ENCODE measurements around the gene FXYD5. TPM values are rescaled to one million over a fixed set of nuclear protein-coding genes. Genes with fewer than 3 reads are reported as not detected.
"Not testable (repeated sequence)": the region's sequence is repeated elsewhere in the genome, so short reads cannot be mapped to it uniquely, and the experiment has no call there.

The FXYD5 gene
- total RNA-seq, 1 donor from 2014 or later, result 23.5 TPM

- ATAC-seq (peak; percentile 40), DNase-seq (ENCODE audit: missing footprints) (no peak)
- intact Hi-C loops (cut with DNase I), result no loop called here
Observed at GRCh38 chr19:35118268-35119020, 36.1 kb upstream of the FXYD5 start.

- no peak for ATAC-seq
- DNase-seq (ENCODE audit: missing footprints), result no peak
- intact Hi-C loops (cut with DNase I), result no loop called here
Observed at GRCh38 chr19:35119091-35119490, 35.4 kb upstream of the FXYD5 start.

- intact Hi-C loops (cut with DNase I), result no loop called here
- DNase-seq (ENCODE audit: missing footprints), result no peak
- no peak for ATAC-seq
Observed at GRCh38 chr19:35119578-35120155, 34.9 kb upstream of the FXYD5 start.

GRCh38 chr19:35120492-35120891, 34.0 kb upstream of the FXYD5 start:
- intact Hi-C loops (cut with DNase I), result no loop called here
- ATAC-seq (no peak), DNase-seq (ENCODE audit: missing footprints) (no peak)

GRCh38 chr19:35120898-35121297, 33.6 kb upstream of the FXYD5 start:
- DNase-seq (ENCODE audit: missing footprints) (no peak), ATAC-seq (no peak)
- intact Hi-C loops (cut with DNase I), result no loop called here

- intact Hi-C loops (cut with DNase I), result no loop called here
- no peak for ATAC-seq
- DNase-seq (ENCODE audit: missing footprints), result no peak
Observed at GRCh38 chr19:35122687-35123551, 31.6 kb upstream of the FXYD5 start.

GRCh38 chr19:35123573-35123972, 31.0 kb upstream of the FXYD5 start:
- intact Hi-C loops (cut with DNase I), result no loop called here
- DNase-seq (ENCODE audit: missing footprints), result no peak
- peak; percentile 1 for ATAC-seq

GRCh38 chr19:35124098-35125060, 30.2 kb upstream of the FXYD5 start:
- DNase-seq (ENCODE audit: missing footprints), result peak; percentile 96
- ATAC-seq, result peak; percentile 95
- intact Hi-C loops (cut with DNase I), result loop anchor here (1.0 kb wide), 1 partner anchor 15 kb away; no protein-coding TSS in a partner anchor

- intact Hi-C loops (cut with DNase I), result no loop called here
- ATAC-seq (no peak), DNase-seq (ENCODE audit: missing footprints) (no peak)
Observed at GRCh38 chr19:35125270-35125717, 29.2 kb upstream of the FXYD5 start.

- DNase-seq (ENCODE audit: missing footprints) (no peak), ATAC-seq (no peak)
- intact Hi-C loops (cut with DNase I), result no loop called here
Observed at GRCh38 chr19:35125749-35126623, 28.5 kb upstream of the FXYD5 start.

GRCh38 chr19:35126624-35126959, 27.9 kb upstream of the FXYD5 start:
- no peak for DNase-seq (ENCODE audit: missing footprints)
- intact Hi-C loops (cut with DNase I), result no loop called here
- no peak for ATAC-seq

- DNase-seq (ENCODE audit: missing footprints), result no peak
- no peak for ATAC-seq
- intact Hi-C loops (cut with DNase I), result no loop called here
Observed at GRCh38 chr19:35127871-35128270, 26.7 kb upstream of the FXYD5 start.

GRCh38 chr19:35128398-35129057, 26.0 kb upstream of the FXYD5 start:
- intact Hi-C loops (cut with DNase I), result no loop called here
- no peak for ATAC-seq
- DNase-seq (ENCODE audit: missing footprints), result no peak

- ATAC-seq; intact Hi-C loops (cut with DNase I); DNase-seq (ENCODE audit: missing footprints): not testable (repeated sequence)
Observed at GRCh38 chr19:35129724-35130274, 24.7 kb upstream of the FXYD5 start.

- intact Hi-C loops (cut with DNase I), result no loop called here
- ATAC-seq (no peak), DNase-seq (ENCODE audit: missing footprints) (no peak)
Observed at GRCh38 chr19:35130761-35131720, 23.5 kb upstream of the FXYD5 start.

- no peak for DNase-seq (ENCODE audit: missing footprints)
Observed at GRCh38 chr19:35132254-35132653, 22.3 kb upstream of the FXYD5 start.

More at GRCh38 chr19:35132254-35132653, 22.3 kb upstream of the FXYD5 start:
- intact Hi-C loops (cut with DNase I), result no loop called here
- no peak for ATAC-seq

Data from Right ventricle myocardium inferior (tissue), 1 donor.